Effector memory CD4-positive, alpha-beta T cell (primary cell): ENCODE data around the gene C6orf141.
A peak's percentile ranks its signal among the peaks of the same experiment; 100 is the strongest.

Experiments
- DNase-seq, 3 donors: peaks; one replicate each; pipeline ENCODE4 v3.0.0-alpha.2; 2020
- H3K27ac ChIP-seq: 2 replicates; pipeline ENCODE4 v1.7.0; 2013; ENCODE audit warnings: mild to moderate bottlenecking, low read length, moderate library complexity; ENCODE audit not compliant: insufficient read depth, poor library complexity, severe bottlenecking
- H3K27me3 ChIP-seq: replicated peaks from 2 replicates; pipeline ENCODE4 v1.7.0; 2013; ENCODE audit warnings: mild to moderate bottlenecking, low read length; ENCODE audit not compliant: insufficient read depth, control insufficient read depth, poor library complexity, severe bottlenecking
- H3K36me3 ChIP-seq: 2 replicates; pipeline ENCODE4 v1.7.0; 2013; ENCODE audit warnings: mild to moderate bottlenecking, low read length, moderate library complexity; ENCODE audit not compliant: control insufficient read depth, insufficient read depth
- H3K4me1 ChIP-seq: 2 replicates; pipeline ENCODE4 v1.7.0; 2013; ENCODE audit warnings: low read length, mild to moderate bottlenecking; ENCODE audit not compliant: control insufficient read depth, insufficient read depth, poor library complexity, severe bottlenecking
- H3K4me3 ChIP-seq: 2 replicates; pipeline ENCODE4 v1.7.0; 2013; ENCODE audit warnings: low read length, low read depth, mild to moderate bottlenecking; ENCODE audit not compliant: insufficient read depth, poor library complexity, severe bottlenecking
- H3K9me3 ChIP-seq: 2 replicates; pipeline ENCODE4 v1.7.0; 2013; ENCODE audit warnings: mild to moderate bottlenecking, low read length, moderate library complexity; ENCODE audit not compliant: control insufficient read depth
- total RNA-seq, 3 donors: gene quantifications; one replicate each; lab custom pipeline; 2026; lab: John Stamatoyannopoulos, UW

The C6orf141 gene
- total RNA-seq: 0 reads per million in 3 donors

GRCh38 chr6:49550492-49551077, at the start of gene C6orf141:
Gene C6orf141, plus strand, starts transcription at chr6:49550668. Its CDS starts 125 bp downstream, at chr6:49550793.
- Histone ChIP-seq H3K4me1 (no peaks in the 10 kb centered on the region), H3K9me3 (no peaks in the 10 kb centered on the region), H3K27ac (no peak within 1 kb of the TSS), H3K4me3 (peak within 1 kb of the TSS; percentile 14), H3K27me3 (peaks cover 4% of the 10 kb centered on the region), H3K36me3 (no peaks in the 10 kb centered on the region)
- no peak for DNase-seq

GRCh38 chr6:49504666-49505065, 45.8 kb upstream of the C6orf141 start:
- no peaks in the 10 kb centered on the region for H3K9me3 ChIP-seq
- H3K27ac ChIP-seq: no peak overlapping the region
- H3K4me3 ChIP-seq: no peak overlapping the region
- no peak for DNase-seq
- H3K36me3 ChIP-seq: no peaks in the 10 kb centered on the region
- H3K4me1 ChIP-seq: no peaks in the 10 kb centered on the region
- no peaks in the 10 kb centered on the region for H3K27me3 ChIP-seq

GRCh38 chr6:49506569-49507111, 43.8 kb upstream of the C6orf141 start:
- Histone ChIP-seq H3K4me1 (no peaks in the 10 kb centered on the region), H3K27me3 (no peaks in the 10 kb centered on the region), H3K27ac (no peak overlapping the region), H3K36me3 (no peaks in the 10 kb centered on the region), H3K9me3 (no peaks in the 10 kb centered on the region), H3K4me3 (no peak overlapping the region)
- DNase-seq: no peak

GRCh38 chr6:49509342-49509741, 41.1 kb upstream of the C6orf141 start:
- Histone ChIP-seq H3K9me3 (no peaks in the 10 kb centered on the region), H3K36me3 (no peaks in the 10 kb centered on the region), H3K4me1 (no peaks in the 10 kb centered on the region), H3K4me3 (no peak overlapping the region), H3K27me3 (no peaks in the 10 kb centered on the region), H3K27ac (no peak overlapping the region)
- no peak for DNase-seq

- Histone ChIP-seq H3K27ac (no peak overlapping the region), H3K36me3 (no peaks in the 10 kb centered on the region), H3K4me1 (no peaks in the 10 kb centered on the region), H3K27me3 (no peaks in the 10 kb centered on the region), H3K9me3 (no peaks in the 10 kb centered on the region), H3K4me3 (no peak overlapping the region)
- no peak for DNase-seq
Measured at GRCh38 chr6:49513153-49513989, 37.1 kb upstream of the C6orf141 start.

- no peak for DNase-seq
- no peak overlapping the region for H3K4me3 ChIP-seq
- H3K27me3 ChIP-seq: peaks cover 3% of the 10 kb centered on the region
- no peaks in the 10 kb centered on the region for H3K4me1 ChIP-seq
- no peak overlapping the region for H3K27ac ChIP-seq
- no peaks in the 10 kb centered on the region for H3K36me3 ChIP-seq
- H3K9me3 ChIP-seq: no peaks in the 10 kb centered on the region
Measured at GRCh38 chr6:49514571-49515484, 35.6 kb upstream of the C6orf141 start.

GRCh38 chr6:49515485-49516146, 34.9 kb upstream of the C6orf141 start:
- Histone ChIP-seq H3K4me1 (no peaks in the 10 kb centered on the region), H3K27me3 (peaks cover 3% of the 10 kb centered on the region), H3K9me3 (no peaks in the 10 kb centered on the region), H3K4me3 (no peak overlapping the region), H3K27ac (no peak overlapping the region), H3K36me3 (no peaks in the 10 kb centered on the region)
- no peak for DNase-seq

GRCh38 chr6:49516147-49516505, 34.3 kb upstream of the C6orf141 start:
- H3K27ac ChIP-seq: no peak overlapping the region

GRCh38 chr6:49517919-49518318, 32.5 kb upstream of the C6orf141 start:
- Histone ChIP-seq H3K27ac (no peak overlapping the region), H3K36me3 (no peaks in the 10 kb centered on the region), H3K9me3 (no peaks in the 10 kb centered on the region), H3K4me1 (no peaks in the 10 kb centered on the region), H3K27me3 (peaks cover 3% of the 10 kb centered on the region), H3K4me3 (no peak overlapping the region)
- no peak for DNase-seq

More at GRCh38 chr6:49516147-49516505, 34.3 kb upstream of the C6orf141 start:
- Histone ChIP-seq H3K27me3 (peaks cover 3% of the 10 kb centered on the region), H3K4me3 (no peak overlapping the region), H3K36me3 (no peaks in the 10 kb centered on the region), H3K9me3 (no peaks in the 10 kb centered on the region), H3K4me1 (no peaks in the 10 kb centered on the region)
- no peak for DNase-seq
